Keratinocyte (primary cell): ENCODE data around the gene RMP24.

Experiments
- EZH2 ChIP-seq: IDR thresholded peaks from one replicate; pipeline ENCODE4 v1.6.1; 2012; ENCODE audit warnings: inconsistent platforms, mild to moderate bottlenecking, low read length, moderate library complexity
- TF ChIP-seq, protein P1 (sequence below), 3 experiments: IDR thresholded peaks in 1 of 3; conservative IDR thresholded peaks in 1 of 3; optimal IDR thresholded peaks in 1 of 3; 2 replicates in 2 of 3; 3 replicates in 1 of 3; pipeline versions ENCODE3 to v1.5.1; 2011; ENCODE audit warnings: low read length in 3 of 3, mild to moderate bottlenecking in 3 of 3, moderate library complexity in 2 of 3, control low read depth in 1 of 3, inconsistent platforms in 1 of 3; ENCODE audit not compliant: insufficient read depth in 2 of 3; ENCODE audit errors: extremely low read depth in 1 of 3

GRCh38 chr18:35991696-35992095 is 19.2 kb downstream of the RMP24 start:
- TF ChIP-seq, protein P1, sequence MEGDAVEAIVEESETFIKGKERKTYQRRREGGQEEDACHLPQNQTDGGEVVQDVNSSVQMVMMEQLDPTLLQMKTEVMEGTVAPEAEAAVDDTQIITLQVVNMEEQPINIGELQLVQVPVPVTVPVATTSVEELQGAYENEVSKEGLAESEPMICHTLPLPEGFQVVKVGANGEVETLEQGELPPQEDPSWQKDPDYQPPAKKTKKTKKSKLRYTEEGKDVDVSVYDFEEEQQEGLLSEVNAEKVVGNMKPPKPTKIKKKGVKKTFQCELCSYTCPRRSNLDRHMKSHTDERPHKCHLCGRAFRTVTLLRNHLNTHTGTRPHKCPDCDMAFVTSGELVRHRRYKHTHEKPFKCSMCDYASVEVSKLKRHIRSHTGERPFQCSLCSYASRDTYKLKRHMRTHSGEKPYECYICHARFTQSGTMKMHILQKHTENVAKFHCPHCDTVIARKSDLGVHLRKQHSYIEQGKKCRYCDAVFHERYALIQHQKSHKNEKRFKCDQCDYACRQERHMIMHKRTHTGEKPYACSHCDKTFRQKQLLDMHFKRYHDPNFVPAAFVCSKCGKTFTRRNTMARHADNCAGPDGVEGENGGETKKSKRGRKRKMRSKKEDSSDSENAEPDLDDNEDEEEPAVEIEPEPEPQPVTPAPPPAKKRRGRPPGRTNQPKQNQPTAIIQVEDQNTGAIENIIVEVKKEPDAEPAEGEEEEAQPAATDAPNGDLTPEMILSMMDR (optimal IDR thresholded peaks at IDR 0.05 in 1 of 3, IDR thresholded peaks at IDR 0.05 in 1 of 3, conservative IDR thresholded peaks at IDR 0.05 in 1 of 3; ENCODE audit: extremely low read depth in 1 of 3, insufficient read depth in 2 of 3, low read length in 3 of 3) = no peak
- no peak for TF ChIP-seq EZH2
